Measurements from ENCODE around the gene TMEM256.

TMEM256 gene

DNA sequence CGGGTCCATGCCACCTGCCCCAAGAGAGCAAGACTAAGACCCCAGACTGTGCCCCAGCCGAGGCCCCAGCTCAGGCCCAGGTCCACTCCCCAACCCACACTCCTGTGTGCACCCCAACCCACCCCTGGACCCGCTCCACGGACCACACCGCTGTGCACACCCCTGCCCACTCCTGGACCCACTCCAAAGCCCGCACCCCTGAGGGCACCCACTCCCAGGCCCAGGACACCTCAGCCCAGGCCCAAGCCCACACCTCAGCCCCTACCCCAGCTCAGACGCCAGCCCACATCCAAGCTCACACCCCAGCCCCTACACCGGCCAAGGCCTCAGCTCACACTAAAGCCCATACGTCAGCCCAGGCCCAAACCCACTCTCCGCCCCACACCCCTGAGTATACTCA is 25.8 kb upstream of the TMEM256 start:
- no peak overlapping the region for H2AK5ac ChIP-seq (ENCODE audit: low read length, severe bottlenecking)
- no peak overlapping the region for H2BK12ac ChIP-seq (ENCODE audit: low read length in 2 of 2)
- 93% methylated on average over 10 of the region's 10 CpGs for whole genome bisulfite sequencing
- no peak overlapping the region for H3K14ac ChIP-seq (ENCODE audit: low read length in 2 of 2)
- H3K9ac ChIP-seq (ENCODE audit: low read length): no peak overlapping the region
- H3K18ac ChIP-seq (ENCODE audit: low read depth in 1 of 2, low read length in 2 of 2): no peak overlapping the region
- no peak overlapping the region for H3K23ac ChIP-seq (ENCODE audit: low read length in 2 of 2)
- H3K79me1 ChIP-seq (replicated peaks; ENCODE audit: low read length, poor library complexity, severe bottlenecking): no peaks in the 10 kb centered on the region
- H2AFZ ChIP-seq (ENCODE audit: low read depth, low read length): no peak overlapping the region
- H4K91ac ChIP-seq (ENCODE audit: low read length): no peak overlapping the region
- H3K9me3 ChIP-seq (ENCODE audit: control insufficient read depth, low read length): no peaks in the 10 kb centered on the region
- no peak overlapping the region for H2BK5ac ChIP-seq (ENCODE audit: low read depth, low read length, poor library complexity, severe bottlenecking)
- H2BK120ac ChIP-seq (ENCODE audit: low read depth, low read length): no peak overlapping the region
- peaks cover 0 to 8% of the 10 kb centered on the region in 2 experiments for H3K27me3 ChIP-seq (ENCODE audit: control insufficient read depth in 1 of 2, insufficient read depth in 1 of 2, low read length in 2 of 2)
- H4K8ac ChIP-seq (ENCODE audit: low read length): no peak overlapping the region
- no peaks in the 10 kb centered on the region for H3K4me1 ChIP-seq (ENCODE audit: control insufficient read depth, insufficient read depth, low read depth, low read length)
- DNase-seq: no peak
- H2BK15ac ChIP-seq (ENCODE audit: low read depth, poor library complexity, severe bottlenecking): no peak overlapping the region
- H3K4me3 ChIP-seq (ENCODE audit: insufficient read depth in 1 of 2, low read depth in 1 of 2, low read length in 2 of 2): no peak overlapping the region
- H3K36me3 ChIP-seq (ENCODE audit: control insufficient read depth in 1 of 2, insufficient read depth in 2 of 2, low read depth in 1 of 2, low read length in 2 of 2): no peaks in the 10 kb centered on the region
- no peak overlapping the region for H3K27ac ChIP-seq (ENCODE audit: low read length, poor library complexity, severe bottlenecking)
- no peak overlapping the region for H3K4ac ChIP-seq (ENCODE audit: low read depth in 1 of 2, low read length in 2 of 2)
- H3K4me2 ChIP-seq (ENCODE audit: low read length, poor library complexity, severe bottlenecking): no peak overlapping the region

DNA sequence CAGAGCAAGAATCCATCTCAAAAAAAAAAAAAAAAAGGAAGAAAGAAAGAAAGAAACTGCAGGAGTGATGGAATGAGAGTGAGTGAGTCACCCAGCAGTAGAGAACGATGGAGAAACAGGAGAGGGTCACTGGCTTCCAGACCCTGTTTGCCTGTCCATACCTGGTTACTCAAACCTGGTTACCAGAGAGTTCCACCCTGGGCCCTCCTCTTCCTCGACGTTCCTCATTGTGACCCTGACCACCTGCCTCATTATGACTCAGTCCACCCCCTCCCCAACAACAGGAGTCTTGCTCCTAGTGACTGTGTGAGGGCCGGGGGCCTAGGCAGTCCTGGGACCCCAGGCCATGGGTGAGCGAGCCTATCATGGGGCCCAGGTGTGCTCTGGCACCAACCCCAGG is 24.7 kb upstream of the TMEM256 start, which contains the start of gene SPEM3:
TSS of gene SPEM3 (plus strand) at position 301 of the 400 bp plus-strand sequence. CDS start at position 347, 46 bp downstream.
- H3K27ac ChIP-seq (ENCODE audit: low read length, poor library complexity, severe bottlenecking): no peak within 1 kb of the TSS
- no peak within 1 kb of the TSS for H2AFZ ChIP-seq (ENCODE audit: low read depth, low read length)
- H4K8ac ChIP-seq (ENCODE audit: low read length): no peak within 1 kb of the TSS
- H3K9ac ChIP-seq (ENCODE audit: low read length): no peak within 1 kb of the TSS
- H3K4me3 ChIP-seq (ENCODE audit: insufficient read depth in 1 of 2, low read depth in 1 of 2, low read length in 2 of 2): no peak within 1 kb of the TSS
- H3K36me3 ChIP-seq (ENCODE audit: control insufficient read depth in 1 of 2, insufficient read depth in 2 of 2, low read depth in 1 of 2, low read length in 2 of 2): no peaks in the 10 kb centered on the region
- H2BK12ac ChIP-seq (ENCODE audit: low read length in 2 of 2): no peak within 1 kb of the TSS
- H3K4ac ChIP-seq (ENCODE audit: low read depth in 1 of 2, low read length in 2 of 2): no peak within 1 kb of the TSS
- no peak within 1 kb of the TSS for H3K4me2 ChIP-seq (ENCODE audit: low read length, poor library complexity, severe bottlenecking)
- no peaks in the 10 kb centered on the region for H3K4me1 ChIP-seq (ENCODE audit: control insufficient read depth, insufficient read depth, low read depth, low read length)
- H3K9me3 ChIP-seq (ENCODE audit: control insufficient read depth, low read length): no peaks in the 10 kb centered on the region
- H3K18ac ChIP-seq (ENCODE audit: low read depth in 1 of 2, low read length in 2 of 2): no peak within 1 kb of the TSS
- no peaks in the 10 kb centered on the region for H3K79me1 ChIP-seq (replicated peaks; ENCODE audit: low read length, poor library complexity, severe bottlenecking)
- WGBS: 69% methylated on average over 5 of the region's 5 CpGs
- no peak within 1 kb of the TSS for H4K91ac ChIP-seq (ENCODE audit: low read length)
- H2BK120ac ChIP-seq (ENCODE audit: low read depth, low read length): no peak within 1 kb of the TSS
- H3K14ac ChIP-seq (ENCODE audit: low read length in 2 of 2): no peak within 1 kb of the TSS
- H3K23ac ChIP-seq (ENCODE audit: low read length in 2 of 2): peak within 1 kb of the TSS in 1 of 2 experiments; percentile 29
- no peak within 1 kb of the TSS for H2BK5ac ChIP-seq (ENCODE audit: low read depth, low read length, poor library complexity, severe bottlenecking)
- H2BK15ac ChIP-seq (ENCODE audit: low read depth, poor library complexity, severe bottlenecking): no peak within 1 kb of the TSS
- H3K27me3 ChIP-seq (ENCODE audit: control insufficient read depth in 1 of 2, insufficient read depth in 1 of 2, low read length in 2 of 2): peaks cover 0 to 8% of the 10 kb centered on the region in 2 experiments
- H2AK5ac ChIP-seq (ENCODE audit: low read length, severe bottlenecking): no peak within 1 kb of the TSS
- no peak for DNase-seq

DNA sequence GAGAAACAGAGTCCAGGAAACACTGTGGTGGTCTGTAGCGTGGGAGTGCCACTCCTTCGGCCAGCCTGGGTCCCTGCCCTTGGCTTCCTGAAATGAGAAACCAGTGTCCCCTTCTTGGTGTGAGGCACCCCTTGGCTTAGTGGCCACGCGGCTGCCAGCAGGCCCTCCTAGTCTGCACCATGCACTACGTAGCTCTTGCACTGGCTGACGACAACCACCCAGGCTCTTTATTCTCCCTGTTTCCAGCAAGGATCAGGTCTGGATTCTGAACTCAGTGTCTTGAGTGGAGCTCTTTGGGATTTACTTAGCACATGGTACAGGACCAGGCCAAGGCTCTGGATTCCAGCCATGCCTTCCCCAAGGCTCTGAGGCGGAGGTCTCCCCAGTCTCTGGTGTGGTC is 23.7 kb upstream of the TMEM256 start:
- no peak overlapping the region for H3K4ac ChIP-seq (ENCODE audit: low read depth in 1 of 2, low read length in 2 of 2)
- no peak for DNase-seq
- no peaks in the 10 kb centered on the region for H3K79me1 ChIP-seq (replicated peaks; ENCODE audit: low read length, poor library complexity, severe bottlenecking)
- no peak overlapping the region for H2BK12ac ChIP-seq (ENCODE audit: low read length in 2 of 2)
- no peak overlapping the region for H2BK15ac ChIP-seq (ENCODE audit: low read depth, poor library complexity, severe bottlenecking)
- H2AFZ ChIP-seq (ENCODE audit: low read depth, low read length): no peak overlapping the region
- no peaks in the 10 kb centered on the region for H3K9me3 ChIP-seq (ENCODE audit: control insufficient read depth, low read length)
- H2BK120ac ChIP-seq (ENCODE audit: low read depth, low read length): no peak overlapping the region
- H3K27me3 ChIP-seq (ENCODE audit: control insufficient read depth in 1 of 2, insufficient read depth in 1 of 2, low read length in 2 of 2): peaks cover 0 to 8% of the 10 kb centered on the region in 2 experiments
- H4K91ac ChIP-seq (ENCODE audit: low read length): no peak overlapping the region
- no peaks in the 10 kb centered on the region for H3K36me3 ChIP-seq (ENCODE audit: control insufficient read depth in 1 of 2, insufficient read depth in 2 of 2, low read depth in 1 of 2, low read length in 2 of 2)
- no peak overlapping the region for H3K14ac ChIP-seq (ENCODE audit: low read length in 2 of 2)
- no peak overlapping the region for H3K4me3 ChIP-seq (ENCODE audit: insufficient read depth in 1 of 2, low read depth in 1 of 2, low read length in 2 of 2)
- no peak overlapping the region for H3K18ac ChIP-seq (ENCODE audit: low read depth in 1 of 2, low read length in 2 of 2)
- H3K4me2 ChIP-seq (ENCODE audit: low read length, poor library complexity, severe bottlenecking): no peak overlapping the region
- no peak overlapping the region for H2BK5ac ChIP-seq (ENCODE audit: low read depth, low read length, poor library complexity, severe bottlenecking)
- no peak overlapping the region for H3K23ac ChIP-seq (ENCODE audit: low read length in 2 of 2)
- H2AK5ac ChIP-seq (ENCODE audit: low read length, severe bottlenecking): no peak overlapping the region
- no peak overlapping the region for H4K8ac ChIP-seq (ENCODE audit: low read length)
- H3K27ac ChIP-seq (ENCODE audit: low read length, poor library complexity, severe bottlenecking): no peak overlapping the region
- no peaks in the 10 kb centered on the region for H3K4me1 ChIP-seq (ENCODE audit: control insufficient read depth, insufficient read depth, low read depth, low read length)
- whole genome bisulfite sequencing: 89% methylated on average over 5 of the region's 7 CpGs
- no peak overlapping the region for H3K9ac ChIP-seq (ENCODE audit: low read length)

DNA sequence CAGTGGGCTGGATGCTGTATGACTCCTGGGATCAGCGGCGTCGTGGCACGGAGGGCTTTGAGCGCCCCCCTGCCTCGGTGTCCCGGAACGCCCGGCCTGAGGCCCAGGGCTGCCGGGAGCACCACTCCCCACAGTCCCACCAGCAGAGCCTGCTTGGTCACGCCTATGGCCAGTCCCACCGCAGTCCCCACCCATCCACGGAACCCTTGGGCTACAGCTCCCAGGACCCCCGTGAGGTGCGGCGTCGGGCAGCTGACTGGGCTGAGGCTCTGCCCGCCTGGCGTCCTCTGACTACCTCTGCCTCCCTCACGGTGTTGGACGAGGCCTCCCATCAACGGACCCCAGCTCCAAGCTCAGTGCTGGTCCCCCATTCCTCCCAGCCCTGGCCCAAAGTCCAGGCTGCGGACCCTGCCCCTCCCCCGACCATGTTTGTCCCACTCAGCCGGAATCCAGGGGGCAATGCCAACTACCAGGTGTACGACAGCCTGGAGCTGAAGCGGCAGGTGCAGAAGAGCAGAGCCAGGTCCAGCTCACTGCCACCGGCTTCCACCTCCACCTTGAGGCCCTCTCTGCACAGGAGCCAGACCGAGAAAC is 23.1 kb upstream of the TMEM256 start:
- Histone ChIP-seq H2BK15ac (ENCODE audit: low read depth, poor library complexity, severe bottlenecking) (no peak overlapping the region), H3K9ac (ENCODE audit: low read length) (no peak overlapping the region), H3K27ac (ENCODE audit: low read length, poor library complexity, severe bottlenecking) (no peak overlapping the region), H4K91ac (ENCODE audit: low read length) (no peak overlapping the region), H3K23ac (ENCODE audit: low read length in 2 of 2) (no peak overlapping the region), H3K79me1 (replicated peaks; ENCODE audit: low read length, poor library complexity, severe bottlenecking) (no peaks in the 10 kb centered on the region), H2AFZ (ENCODE audit: low read depth, low read length) (no peak overlapping the region), H4K8ac (ENCODE audit: low read length) (no peak overlapping the region), H3K18ac (ENCODE audit: low read depth in 1 of 2, low read length in 2 of 2) (no peak overlapping the region), H2BK5ac (ENCODE audit: low read depth, low read length, poor library complexity, severe bottlenecking) (no peak overlapping the region), H3K4ac (ENCODE audit: low read depth in 1 of 2, low read length in 2 of 2) (no peak overlapping the region), H3K27me3 (ENCODE audit: control insufficient read depth in 1 of 2, insufficient read depth in 1 of 2, low read length in 2 of 2) (peaks cover 0 to 8% of the 10 kb centered on the region in 2 experiments), H3K4me2 (ENCODE audit: low read length, poor library complexity, severe bottlenecking) (no peak overlapping the region), H2BK120ac (ENCODE audit: low read depth, low read length) (no peak overlapping the region), H3K14ac (ENCODE audit: low read length in 2 of 2) (no peak overlapping the region), H2AK5ac (ENCODE audit: low read length, severe bottlenecking) (no peak overlapping the region), H2BK12ac (ENCODE audit: low read length in 2 of 2) (no peak overlapping the region), H3K4me3 (ENCODE audit: insufficient read depth in 1 of 2, low read depth in 1 of 2, low read length in 2 of 2) (no peak overlapping the region), H3K9me3 (ENCODE audit: control insufficient read depth, low read length) (no peaks in the 10 kb centered on the region), H3K36me3 (ENCODE audit: control insufficient read depth in 1 of 2, insufficient read depth in 2 of 2, low read depth in 1 of 2, low read length in 2 of 2) (no peaks in the 10 kb centered on the region), H3K4me1 (ENCODE audit: control insufficient read depth, insufficient read depth, low read depth, low read length) (no peaks in the 10 kb centered on the region)
- DNase-seq: no peak
- WGBS: 93% methylated on average over 29 of the region's 29 CpGs

Data from mesenchymal stem cell (in vitro differentiated cells and primary cell).